ENCODE data around the gene TRRAP. TPM values are rescaled to one million over a fixed set of nuclear protein-coding genes. Genes with fewer than 3 reads are reported as not detected.
"Not testable (repeated sequence)": the region's sequence is repeated elsewhere in the genome, so short reads cannot be mapped to it uniquely, and the experiment has no call there.

Gene TRRAP
- total RNA-seq = 10 to 100 TPM; 59.3 to 63.1 TPM

DNA sequence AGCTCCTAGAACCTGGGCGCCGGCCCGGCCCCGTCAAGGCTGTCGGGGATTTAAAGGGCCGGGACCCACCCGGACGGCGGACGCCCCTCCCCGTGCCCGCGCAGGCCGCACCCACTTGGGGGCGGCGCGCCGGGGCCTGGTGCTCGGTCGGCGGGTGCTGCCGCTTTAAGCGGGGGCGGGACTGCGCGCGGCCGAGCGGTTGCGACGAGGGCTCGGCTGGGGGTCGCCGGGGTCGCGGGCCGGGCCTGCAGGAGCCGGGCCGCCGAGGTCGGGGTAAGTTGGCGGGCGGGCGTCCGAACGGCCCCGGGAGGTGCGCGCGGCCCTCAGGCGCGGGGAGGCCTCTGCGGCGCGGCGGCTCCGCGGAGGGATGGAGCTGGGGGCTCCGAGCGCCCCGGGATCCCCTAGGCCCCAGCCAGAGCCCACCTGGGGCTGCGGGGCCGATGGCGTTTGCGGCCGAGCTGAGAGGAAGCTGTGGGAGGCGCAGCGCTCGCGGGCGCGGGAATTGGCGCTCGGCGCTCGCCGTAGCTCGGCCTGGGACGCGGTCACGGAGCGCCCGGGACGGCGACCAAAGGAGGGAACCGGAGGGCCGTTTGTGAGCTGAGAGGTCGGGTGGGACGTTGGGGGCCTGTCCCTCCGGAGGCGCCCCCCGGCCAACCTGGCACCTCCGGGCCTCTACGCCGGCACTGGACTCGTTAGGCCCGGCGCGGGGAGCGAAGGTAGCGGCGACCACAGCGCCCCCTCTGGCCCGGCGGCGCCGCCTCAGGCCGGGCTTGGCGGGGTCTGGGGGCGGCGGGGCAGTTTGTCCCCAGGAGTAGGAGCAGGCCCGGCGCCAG, at the start of gene TRRAP:
Gene TRRAP, plus strand, starts transcription at position 168 of the 833 bp plus-strand sequence. CDS start 2,619 bp downstream, outside the sequence.
- Mint-ChIP-seq H3K27me3 (ENCODE audit: low read depth) (no peaks in the 10 kb centered on the region), H3K36me3 (ENCODE audit: insufficient read depth in 2 of 2) (peaks cover 1 to 15% of the 10 kb centered on the region in 2 donors), H3K4me1 (ENCODE audit: low read depth) (peaks cover 42% of the 10 kb centered on the region), H3K4me3 (peak within 1 kb of the TSS; percentile 94 to 95), H3K27ac (peak within 1 kb of the TSS; percentile 97), H3K9me3 (no peaks in the 10 kb centered on the region)
- ATAC-seq (replicated peaks in 1 of 2) (peak; percentile 72 to 78), DNase-seq (peak; percentile 81 to 84)

DNA sequence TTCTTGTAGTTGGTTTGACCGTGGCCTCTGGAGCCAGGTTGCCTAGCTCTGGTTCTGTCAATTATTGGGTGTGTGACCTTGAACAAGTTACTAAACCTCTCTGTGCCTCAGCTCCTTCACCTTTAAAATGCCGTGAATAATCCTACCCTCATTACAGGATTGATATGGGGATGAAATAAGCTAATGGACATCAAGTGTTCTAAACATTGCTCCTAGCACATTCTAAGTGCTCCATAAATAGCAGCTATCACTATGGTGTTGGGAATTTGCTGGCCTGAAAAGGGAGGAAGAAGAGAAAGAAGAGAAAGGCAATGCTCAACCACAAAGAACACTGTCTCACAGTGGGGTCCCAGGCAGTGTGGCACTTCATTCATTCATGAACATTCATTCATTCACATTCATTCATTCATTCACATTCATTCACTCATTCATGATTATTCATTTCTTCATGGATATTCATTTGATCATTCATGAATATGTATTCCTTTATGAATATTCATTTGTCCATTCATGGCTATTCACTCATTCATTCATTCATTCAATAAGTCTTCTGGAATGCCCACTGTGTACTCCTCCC, 47.3 kb upstream of the TRRAP start:
- no peaks in the 10 kb centered on the region for H3K36me3 Mint-ChIP-seq (ENCODE audit: insufficient read depth in 2 of 2)
- DNase-seq (no peak), ATAC-seq (replicated peaks in 1 of 2) (no peak)
- H3K27ac Mint-ChIP-seq = no peak overlapping the region
- H3K9me3 Mint-ChIP-seq = no peaks in the 10 kb centered on the region
- H3K27me3 Mint-ChIP-seq (ENCODE audit: low read depth) = no peaks in the 10 kb centered on the region
- no peak overlapping the region for H3K4me3 Mint-ChIP-seq
- no peaks in the 10 kb centered on the region for H3K4me1 Mint-ChIP-seq (ENCODE audit: low read depth)

DNA sequence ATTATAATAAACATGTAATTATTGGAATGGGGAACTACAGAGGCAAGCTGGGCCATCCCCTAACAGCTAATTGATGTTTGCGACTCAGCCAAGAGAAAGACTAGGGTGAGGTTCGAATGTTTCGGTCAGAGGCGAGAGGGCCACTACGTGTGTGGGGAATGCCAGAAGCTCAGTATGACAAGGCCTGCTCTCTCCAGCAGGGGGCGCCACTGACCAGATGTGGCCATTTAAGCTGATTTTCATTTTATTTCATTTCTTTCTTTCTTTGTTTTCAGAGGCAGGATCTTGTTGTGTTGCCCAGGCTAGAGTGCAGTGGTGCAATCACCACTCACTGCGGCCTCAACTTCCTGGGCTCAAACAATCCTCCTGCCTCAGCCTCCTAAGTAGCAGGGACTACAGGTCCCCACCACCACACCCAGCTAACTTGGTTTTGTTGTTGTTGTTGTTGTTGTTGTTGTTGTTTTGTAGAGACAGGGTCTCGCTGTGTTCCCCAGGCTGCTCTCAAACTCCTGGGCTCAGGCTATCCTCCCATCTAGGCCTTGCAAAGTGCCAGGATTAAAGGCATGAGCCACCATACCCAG, 46.6 kb upstream of the TRRAP start:
- Mint-ChIP-seq H3K9me3 (no peaks in the 10 kb centered on the region), H3K27me3 (ENCODE audit: low read depth) (no peaks in the 10 kb centered on the region), H3K36me3 (ENCODE audit: insufficient read depth in 2 of 2) (no peaks in the 10 kb centered on the region), H3K27ac (no peak overlapping the region), H3K4me3 (no peak overlapping the region), H3K4me1 (ENCODE audit: low read depth) (no peaks in the 10 kb centered on the region)
- DNase-seq = peak; percentile 41 to 51
- no peak for ATAC-seq (replicated peaks in 1 of 2)

DNA sequence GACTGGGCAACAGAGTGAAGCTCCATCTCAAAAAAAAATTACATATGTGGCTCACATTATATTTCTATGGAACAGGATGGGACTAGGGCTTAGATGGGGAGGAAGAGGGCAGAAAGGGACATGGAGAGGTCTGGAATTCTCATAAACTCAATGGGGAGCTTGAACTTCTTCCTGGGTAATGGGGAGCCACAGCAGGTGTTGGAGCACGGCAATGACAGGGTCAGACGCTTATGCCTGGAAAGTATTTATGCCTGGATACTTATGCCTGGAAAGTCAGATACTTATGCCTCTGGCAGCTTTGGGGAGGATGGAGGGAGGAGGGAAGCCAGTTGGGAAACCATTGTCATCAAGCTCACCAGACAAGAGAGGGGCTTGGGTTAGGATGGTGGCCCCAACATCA, 45.3 kb upstream of the TRRAP start:
- Mint-ChIP-seq H3K36me3 (ENCODE audit: insufficient read depth in 2 of 2) (no peaks in the 10 kb centered on the region), H3K27me3 (ENCODE audit: low read depth) (no peaks in the 10 kb centered on the region), H3K4me1 (ENCODE audit: low read depth) (no peaks in the 10 kb centered on the region), H3K9me3 (no peaks in the 10 kb centered on the region), H3K27ac (no peak overlapping the region), H3K4me3 (no peak overlapping the region)
- ATAC-seq (replicated peaks in 1 of 2) = no peak
- DNase-seq = no peak

DNA sequence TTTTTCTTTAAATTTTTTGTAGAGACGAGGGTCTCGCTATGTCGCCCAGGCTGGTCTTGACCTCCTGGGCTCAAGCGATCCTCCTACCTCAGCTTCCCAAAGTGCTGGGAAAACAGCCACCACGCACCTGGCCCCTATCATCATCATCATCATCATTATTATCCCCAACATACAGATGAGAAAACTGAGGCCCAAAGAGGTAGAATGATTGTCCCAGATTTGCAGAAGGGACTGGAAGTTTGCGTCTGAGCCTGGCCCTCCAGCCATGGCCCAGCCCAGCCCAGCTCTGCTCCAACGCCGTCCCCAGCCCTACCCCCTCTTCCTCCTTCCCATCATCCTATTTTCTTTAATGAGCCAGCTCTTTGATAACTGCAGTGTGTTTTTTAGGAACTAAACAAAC, 43.4 kb upstream of the TRRAP start:
- H3K9me3 Mint-ChIP-seq = no peaks in the 10 kb centered on the region
- no peak overlapping the region for H3K27ac Mint-ChIP-seq
- DNase-seq = no peak
- no peak overlapping the region for H3K4me3 Mint-ChIP-seq
- H3K36me3 Mint-ChIP-seq (ENCODE audit: insufficient read depth in 2 of 2) = no peaks in the 10 kb centered on the region
- H3K27me3 Mint-ChIP-seq (ENCODE audit: low read depth) = no peaks in the 10 kb centered on the region
- no peak for ATAC-seq (replicated peaks in 1 of 2)
- H3K4me1 Mint-ChIP-seq (ENCODE audit: low read depth) = no peaks in the 10 kb centered on the region

DNA sequence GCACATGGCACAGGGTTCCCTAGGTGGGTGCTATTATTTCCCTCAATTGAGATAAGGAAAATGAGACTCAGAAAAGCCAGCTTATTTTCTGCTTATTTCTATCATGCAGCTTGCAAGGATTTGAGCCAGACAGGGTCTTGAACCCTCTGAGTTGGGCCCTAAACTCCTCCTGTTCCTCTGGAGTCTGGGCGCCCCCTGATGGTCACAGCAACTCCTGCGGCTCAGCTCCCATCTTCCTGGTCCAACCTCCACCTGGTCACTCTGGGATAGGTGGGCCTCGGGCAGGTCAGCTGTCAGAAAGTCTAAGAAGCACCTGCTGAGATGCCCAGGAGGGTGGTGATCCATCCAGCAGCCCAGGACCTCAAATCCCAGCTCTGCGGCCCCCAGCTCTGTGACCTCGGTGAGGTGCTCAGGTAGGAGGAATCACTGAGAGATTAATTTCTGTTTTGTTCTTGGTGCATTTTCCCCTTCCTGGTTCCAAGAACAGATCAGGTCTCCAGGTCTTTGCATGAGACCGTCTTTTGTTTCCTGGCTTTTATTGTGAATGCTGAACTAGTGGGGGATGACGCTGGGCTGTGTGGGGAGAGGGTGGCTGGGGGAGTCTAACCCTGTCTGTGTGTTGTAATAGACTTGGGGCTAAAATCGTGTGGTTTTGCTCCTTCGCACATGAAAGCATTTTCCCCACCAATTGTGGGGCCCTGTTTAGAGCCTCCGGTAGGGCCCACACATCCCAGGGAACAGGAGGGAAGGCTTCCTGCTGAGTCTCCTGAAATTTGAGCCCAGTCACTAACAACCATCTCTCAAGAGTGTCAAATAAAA, 41.3 kb upstream of the TRRAP start:
- peak; percentile 38 to 45 for DNase-seq
- H3K4me3 Mint-ChIP-seq = no peak overlapping the region
- no peaks in the 10 kb centered on the region for H3K9me3 Mint-ChIP-seq
- H3K27me3 Mint-ChIP-seq (ENCODE audit: low read depth) = no peaks in the 10 kb centered on the region
- no peaks in the 10 kb centered on the region for H3K36me3 Mint-ChIP-seq (ENCODE audit: insufficient read depth in 2 of 2)
- no peaks in the 10 kb centered on the region for H3K4me1 Mint-ChIP-seq (ENCODE audit: low read depth)
- no peak overlapping the region for H3K27ac Mint-ChIP-seq
- ATAC-seq (replicated peaks in 1 of 2) = peak in 1 of 2 donors; percentile 41

DNA sequence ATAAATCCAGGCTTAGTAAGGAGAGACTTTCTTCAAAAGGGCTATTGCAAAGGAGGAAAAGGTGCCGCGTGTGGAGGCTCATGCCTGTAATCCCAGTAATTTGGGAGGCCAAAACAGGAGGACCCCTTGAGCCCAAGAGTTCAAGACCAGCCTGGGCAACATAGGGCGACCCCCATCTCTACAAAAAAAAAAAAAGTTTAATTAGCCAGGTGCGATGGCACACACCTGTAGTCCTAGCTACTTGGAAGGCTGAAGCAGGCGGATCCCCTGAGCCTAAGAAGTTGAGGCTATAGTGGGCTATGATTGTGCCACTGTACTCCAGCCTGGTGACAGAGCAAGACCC, 40.7 kb upstream of the TRRAP start:
- Mint-ChIP-seq H3K27me3 (ENCODE audit: low read depth) (no peaks in the 10 kb centered on the region), H3K4me3 (no peak overlapping the region), H3K4me1 (ENCODE audit: low read depth) (no peaks in the 10 kb centered on the region), H3K9me3 (no peaks in the 10 kb centered on the region), H3K36me3 (ENCODE audit: insufficient read depth in 2 of 2) (no peaks in the 10 kb centered on the region), H3K27ac (no peak overlapping the region)
- DNase-seq (no peak), ATAC-seq (replicated peaks in 1 of 2) (no peak)

DNA sequence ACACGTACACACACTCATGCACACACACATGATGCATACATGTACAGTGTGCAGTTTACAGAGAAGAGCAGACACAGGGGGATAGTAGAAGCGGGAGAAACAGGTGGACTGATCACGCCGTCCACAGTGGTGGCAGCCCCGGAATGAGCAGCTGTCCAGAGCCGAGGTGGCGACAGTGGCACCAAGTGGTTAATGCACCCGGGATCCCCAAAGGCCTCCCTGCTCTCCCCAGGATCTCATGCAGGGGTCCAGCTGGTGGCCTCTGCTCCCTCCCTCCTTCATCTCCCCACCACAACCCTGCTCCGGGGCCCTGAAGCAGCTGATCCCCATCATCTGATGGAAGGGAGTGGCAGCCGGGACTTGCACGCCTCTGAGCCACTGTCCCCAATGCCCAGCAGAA, 38.2 kb upstream of the TRRAP start:
- H3K27ac Mint-ChIP-seq = no peak overlapping the region
- no peak for DNase-seq
- H3K27me3 Mint-ChIP-seq (ENCODE audit: low read depth) = no peaks in the 10 kb centered on the region
- H3K36me3 Mint-ChIP-seq (ENCODE audit: insufficient read depth in 2 of 2) = no peaks in the 10 kb centered on the region
- H3K4me3 Mint-ChIP-seq = no peak overlapping the region
- no peaks in the 10 kb centered on the region for H3K4me1 Mint-ChIP-seq (ENCODE audit: low read depth)
- no peaks in the 10 kb centered on the region for H3K9me3 Mint-ChIP-seq
- ATAC-seq (replicated peaks in 1 of 2) = no peak

DNA sequence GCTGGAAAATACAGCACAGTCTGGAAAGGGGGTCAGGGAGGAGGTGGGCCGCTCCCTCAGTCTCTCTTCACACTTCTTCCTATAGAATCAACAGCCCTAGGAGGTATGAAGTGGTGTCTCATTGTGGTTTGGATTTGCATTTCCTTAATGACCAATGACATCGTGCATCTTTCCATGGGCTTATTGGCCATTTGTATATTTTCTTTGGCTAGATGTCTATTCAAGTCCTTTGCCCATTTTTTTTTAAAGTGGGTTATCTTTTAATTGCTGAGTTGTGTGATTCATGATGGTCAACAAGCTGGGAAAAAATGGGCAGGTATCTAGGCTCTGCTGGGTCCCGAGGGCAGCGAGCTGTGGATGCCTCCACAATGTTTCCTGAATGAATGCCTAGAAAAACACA, 37.6 kb upstream of the TRRAP start:
- Mint-ChIP-seq H3K4me1 (ENCODE audit: low read depth) (no peaks in the 10 kb centered on the region), H3K4me3 (no peak overlapping the region), H3K27me3 (ENCODE audit: low read depth) (no peaks in the 10 kb centered on the region), H3K27ac (no peak overlapping the region), H3K9me3 (no peaks in the 10 kb centered on the region), H3K36me3 (ENCODE audit: insufficient read depth in 2 of 2) (no peaks in the 10 kb centered on the region)
- DNase-seq = no peak
- no peak for ATAC-seq (replicated peaks in 1 of 2)

DNA sequence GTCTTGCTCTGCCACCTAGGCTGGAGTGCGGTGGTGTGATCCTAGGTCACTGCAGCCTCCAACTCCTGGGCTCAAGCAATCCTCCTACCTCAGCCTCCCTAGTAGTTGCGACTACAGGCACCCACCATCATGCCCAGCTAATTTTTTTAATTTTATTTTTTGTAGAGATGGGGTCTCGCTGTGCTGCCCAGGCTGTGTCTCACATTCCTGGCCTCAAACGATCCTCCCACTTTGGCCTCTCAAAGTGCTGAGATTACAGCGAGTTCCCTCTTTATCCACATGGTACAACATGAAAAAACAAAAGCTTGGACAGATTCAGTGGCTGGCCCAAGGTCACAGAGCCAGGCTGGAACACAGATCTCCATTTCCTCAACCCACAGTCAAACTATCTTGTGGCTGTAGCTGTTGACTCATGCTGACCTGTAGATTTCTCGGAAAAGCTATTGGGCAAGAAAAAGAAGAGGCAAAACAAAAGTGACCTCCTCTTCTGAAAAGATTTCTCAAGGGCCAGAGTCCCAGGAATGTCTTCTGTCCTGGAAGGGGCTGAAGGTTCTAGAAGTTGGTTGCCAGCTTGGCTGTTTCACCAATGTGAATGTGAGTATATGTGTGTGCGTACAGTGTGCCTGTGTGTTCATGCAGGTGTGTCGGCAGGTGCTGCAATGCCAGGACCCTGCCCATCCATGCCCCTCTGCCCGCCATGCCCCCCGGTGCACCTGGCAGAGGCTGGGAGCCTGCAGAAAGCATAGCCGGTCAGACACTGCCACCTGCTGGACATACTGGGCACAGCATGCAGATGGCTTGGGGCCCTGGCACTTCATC, 36.9 kb upstream of the TRRAP start:
- Mint-ChIP-seq H3K36me3 (ENCODE audit: insufficient read depth in 2 of 2) (no peaks in the 10 kb centered on the region), H3K4me3 (no peak overlapping the region), H3K9me3 (no peaks in the 10 kb centered on the region), H3K4me1 (ENCODE audit: low read depth) (no peaks in the 10 kb centered on the region), H3K27ac (no peak overlapping the region), H3K27me3 (ENCODE audit: low read depth) (no peaks in the 10 kb centered on the region)
- ATAC-seq (replicated peaks in 1 of 2) (peak; percentile 57 to 60), DNase-seq (peak; percentile 62 to 75)

DNA sequence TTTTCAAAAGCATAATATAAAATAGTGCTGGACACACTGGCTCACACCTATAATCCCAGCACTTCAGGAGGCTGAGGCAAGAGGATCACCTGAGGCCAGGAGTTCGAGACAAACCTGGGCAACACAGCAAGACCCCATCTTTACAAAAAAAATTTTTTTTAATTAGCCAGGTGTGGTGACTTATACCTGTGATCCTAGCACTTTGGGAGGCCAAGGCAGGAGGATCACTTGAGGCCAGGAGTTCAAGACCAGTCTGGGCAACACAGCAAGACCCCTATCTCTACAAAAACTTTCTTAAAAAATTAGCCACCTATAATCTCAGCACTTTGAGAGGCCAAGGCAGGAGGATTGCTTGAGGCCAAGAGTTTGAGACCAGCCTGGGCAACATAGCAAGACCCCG, 35.8 kb upstream of the TRRAP start:
- H3K4me1 Mint-ChIP-seq (ENCODE audit: low read depth); H3K27me3 Mint-ChIP-seq (ENCODE audit: low read depth); DNase-seq; H3K4me3 Mint-ChIP-seq; H3K9me3 Mint-ChIP-seq; H3K27ac Mint-ChIP-seq; H3K36me3 Mint-ChIP-seq (ENCODE audit: insufficient read depth in 2 of 2); ATAC-seq (replicated peaks in 1 of 2): not testable (repeated sequence)

DNA sequence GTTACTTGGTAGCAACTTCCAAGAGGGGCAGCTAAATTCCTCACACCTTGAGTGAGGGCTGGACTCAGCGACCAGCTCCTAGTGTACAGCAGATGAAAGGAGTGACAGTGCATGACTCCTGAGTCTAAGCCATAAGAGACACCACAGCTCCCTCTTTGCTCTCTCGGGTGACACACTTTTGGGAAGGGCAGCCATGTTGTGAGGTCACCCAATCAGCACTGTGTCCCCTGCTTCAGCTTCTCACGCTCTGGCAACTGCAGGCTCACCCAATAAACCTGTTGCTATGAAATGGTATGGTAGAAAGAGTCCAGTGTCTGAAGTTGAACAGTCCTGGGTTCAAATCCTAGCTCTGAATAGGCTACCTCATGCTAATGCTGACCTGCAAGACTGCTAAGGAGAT, 29.4 kb upstream of the TRRAP start:
- H3K9me3 Mint-ChIP-seq = peaks cover 0 to 4% of the 10 kb centered on the region in 2 donors
- H3K27ac Mint-ChIP-seq = no peak overlapping the region
- H3K27me3 Mint-ChIP-seq (ENCODE audit: low read depth) = no peaks in the 10 kb centered on the region
- DNase-seq (no peak), ATAC-seq (replicated peaks in 1 of 2) (no peak)
- H3K4me3 Mint-ChIP-seq = no peak overlapping the region
- peaks cover 0 to 3% of the 10 kb centered on the region in 2 donors for H3K36me3 Mint-ChIP-seq (ENCODE audit: insufficient read depth in 2 of 2)
- no peaks in the 10 kb centered on the region for H3K4me1 Mint-ChIP-seq (ENCODE audit: low read depth)
